ENCODE results near the gene ANLN.

DNA sequence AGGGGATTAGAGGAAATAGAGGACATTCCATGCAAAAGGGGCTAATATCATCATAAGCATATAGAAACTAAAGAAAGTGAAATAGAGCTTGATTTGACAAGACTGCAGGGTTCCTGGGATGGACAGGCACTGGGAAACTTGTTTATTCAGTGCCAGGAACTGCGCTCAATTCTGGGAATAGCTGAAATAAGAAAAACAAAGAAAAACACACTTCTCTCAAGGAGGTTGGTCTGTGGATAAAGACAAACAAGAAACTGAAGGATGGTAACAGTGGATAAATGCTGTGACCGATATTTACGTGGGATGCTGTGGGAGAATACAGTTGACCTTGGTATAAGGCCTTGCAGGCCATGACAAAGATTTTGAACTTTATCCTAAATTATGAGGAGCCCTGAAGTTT lies 40.9 kb upstream of the ANLN start:
- TF ChIP-seq, protein P1, sequence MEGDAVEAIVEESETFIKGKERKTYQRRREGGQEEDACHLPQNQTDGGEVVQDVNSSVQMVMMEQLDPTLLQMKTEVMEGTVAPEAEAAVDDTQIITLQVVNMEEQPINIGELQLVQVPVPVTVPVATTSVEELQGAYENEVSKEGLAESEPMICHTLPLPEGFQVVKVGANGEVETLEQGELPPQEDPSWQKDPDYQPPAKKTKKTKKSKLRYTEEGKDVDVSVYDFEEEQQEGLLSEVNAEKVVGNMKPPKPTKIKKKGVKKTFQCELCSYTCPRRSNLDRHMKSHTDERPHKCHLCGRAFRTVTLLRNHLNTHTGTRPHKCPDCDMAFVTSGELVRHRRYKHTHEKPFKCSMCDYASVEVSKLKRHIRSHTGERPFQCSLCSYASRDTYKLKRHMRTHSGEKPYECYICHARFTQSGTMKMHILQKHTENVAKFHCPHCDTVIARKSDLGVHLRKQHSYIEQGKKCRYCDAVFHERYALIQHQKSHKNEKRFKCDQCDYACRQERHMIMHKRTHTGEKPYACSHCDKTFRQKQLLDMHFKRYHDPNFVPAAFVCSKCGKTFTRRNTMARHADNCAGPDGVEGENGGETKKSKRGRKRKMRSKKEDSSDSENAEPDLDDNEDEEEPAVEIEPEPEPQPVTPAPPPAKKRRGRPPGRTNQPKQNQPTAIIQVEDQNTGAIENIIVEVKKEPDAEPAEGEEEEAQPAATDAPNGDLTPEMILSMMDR (IDR thresholded peaks at IDR 0.05), result no peak
- TF ChIP-seq POLR2A (IDR thresholded peaks at IDR 0.05), result no peak

All from body of pancreas (tissue), 4 donors.